ENCODE results near the gene SLC15A1.
"Not testable (repeated sequence)": the region's sequence is repeated elsewhere in the genome, so short reads cannot be mapped to it uniquely, and the experiment has no call there.

The SLC15A1 gene

GRCh38 chr13:98781045-98781444 lies 28.6 kb upstream of the SLC15A1 start:
- no peak for DNase-seq

GRCh38 chr13:98780451-98780850 lies 28.0 kb upstream of the SLC15A1 start:
- DNase-seq = no peak

DNA sequence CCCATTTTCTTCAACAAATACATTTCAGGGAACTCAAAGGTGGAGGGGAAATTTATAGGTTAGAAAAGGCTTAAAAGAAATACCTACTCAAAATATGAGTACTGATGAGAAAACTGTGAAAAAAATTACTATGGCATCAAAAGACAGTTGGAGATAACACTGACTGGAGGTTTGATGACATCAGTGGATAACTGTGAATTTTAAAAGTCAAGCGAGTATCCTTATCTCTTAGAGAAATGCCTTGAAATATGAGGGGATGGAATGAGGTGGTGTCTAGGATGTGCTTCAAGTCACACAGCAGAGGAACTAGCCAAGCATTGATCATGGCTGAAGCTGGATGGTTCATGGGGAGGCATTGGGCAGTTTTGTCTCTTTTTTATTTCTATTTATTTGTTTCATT lies 27.2 kb upstream of the SLC15A1 start:
- DNase-seq = no peak

- DNase-seq = no peak
Measured at GRCh38 chr13:98778749-98779148, 26.3 kb upstream of the SLC15A1 start.

- no peak for DNase-seq
Measured at GRCh38 chr13:98776644-98777043, 24.2 kb upstream of the SLC15A1 start.

DNA sequence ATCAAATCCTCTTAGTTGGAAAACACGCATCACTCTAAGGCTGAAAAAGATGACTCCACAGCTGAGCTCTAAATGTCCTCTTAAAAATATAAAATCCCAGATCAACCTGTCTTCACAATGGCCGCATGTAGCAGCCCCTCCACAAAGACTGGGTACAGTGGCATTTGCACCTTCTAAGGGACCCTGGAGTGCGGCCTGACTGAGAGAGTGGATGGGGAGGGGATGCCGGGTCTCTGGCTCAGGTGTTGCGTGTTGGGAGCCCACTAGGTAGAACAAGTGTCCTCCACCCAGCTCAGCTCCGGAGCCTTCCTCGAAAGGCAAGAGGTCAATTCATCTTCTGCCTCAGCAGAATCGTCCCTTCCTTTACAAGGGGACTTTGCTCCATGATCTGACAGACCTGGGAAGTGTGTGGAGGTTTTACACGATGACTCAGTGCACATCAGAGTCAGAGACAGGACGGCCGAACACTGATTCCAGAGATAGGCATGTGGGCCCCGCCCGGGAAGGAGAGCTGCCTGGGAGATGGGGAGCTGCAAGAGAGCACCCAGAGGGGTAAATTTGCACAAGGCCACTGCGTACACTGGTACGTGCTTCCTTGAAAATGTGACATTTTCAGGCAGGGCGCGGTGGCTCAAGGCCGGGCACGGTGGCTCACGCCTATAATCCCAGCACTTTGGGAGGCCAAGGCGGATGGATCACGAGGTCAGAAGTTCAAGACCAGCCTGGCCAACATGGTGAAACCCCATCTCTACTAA lies 23.5 kb upstream of the SLC15A1 start:
- no peak for DNase-seq

DNA sequence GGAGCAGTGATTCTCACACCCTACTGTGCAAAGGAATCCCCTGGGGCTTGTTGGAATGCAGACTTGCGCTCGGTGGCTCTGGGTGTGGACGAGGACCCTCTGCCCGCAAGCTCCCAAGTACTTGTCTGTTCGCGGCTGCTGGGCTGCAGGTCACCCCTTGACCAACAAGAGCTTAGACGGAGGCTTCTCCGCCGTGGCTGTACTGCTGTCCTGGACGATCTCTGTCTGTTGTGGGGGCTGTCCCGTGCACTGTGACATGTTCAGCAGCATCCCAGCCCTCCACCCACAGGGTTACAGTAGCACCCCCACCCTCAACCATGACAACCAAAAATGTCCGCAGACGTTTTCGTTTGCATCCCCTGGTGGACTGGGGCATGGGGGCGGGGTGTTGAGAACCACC lies 22.9 kb upstream of the SLC15A1 start:
- DNase-seq = no peak

GRCh38 chr13:98774776-98775175 lies 22.3 kb upstream of the SLC15A1 start:
- DNase-seq = no peak

GRCh38 chr13:98773921-98774320 lies 21.4 kb upstream of the SLC15A1 start:
- no peak for DNase-seq

DNA sequence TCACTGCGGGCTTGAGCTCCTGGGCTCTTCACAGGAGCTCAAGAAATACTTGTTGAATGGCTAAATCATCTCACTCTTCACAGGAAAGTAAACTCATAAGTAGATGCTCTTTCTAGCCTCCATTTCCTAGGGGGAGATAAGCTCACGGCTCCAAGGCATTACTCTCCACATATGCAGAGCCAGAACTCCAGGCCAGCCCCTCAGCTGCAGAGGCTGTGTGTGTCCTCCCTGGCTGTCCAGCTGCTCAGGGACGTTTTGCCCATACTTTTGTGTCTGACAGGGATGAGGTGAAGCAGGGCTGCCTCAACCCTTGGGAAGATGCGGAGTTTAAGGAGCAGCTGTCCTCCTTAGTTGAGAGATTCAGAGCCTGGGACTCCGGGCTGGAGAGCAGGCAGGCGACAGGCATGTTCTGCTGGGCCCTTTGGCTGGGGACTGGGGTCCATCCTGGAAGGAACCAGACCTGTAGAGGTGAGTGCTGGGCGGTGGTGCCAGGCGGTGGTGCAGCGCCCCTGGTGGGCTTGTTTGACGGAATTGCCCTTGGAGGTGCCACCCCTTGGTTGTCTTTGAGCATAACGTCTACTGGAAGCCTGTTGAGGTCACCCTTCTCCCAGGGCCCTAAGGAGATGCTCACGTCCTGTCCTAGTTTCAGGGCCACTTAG lies 20.5 kb upstream of the SLC15A1 start:
- DNase-seq = no peak

DNA sequence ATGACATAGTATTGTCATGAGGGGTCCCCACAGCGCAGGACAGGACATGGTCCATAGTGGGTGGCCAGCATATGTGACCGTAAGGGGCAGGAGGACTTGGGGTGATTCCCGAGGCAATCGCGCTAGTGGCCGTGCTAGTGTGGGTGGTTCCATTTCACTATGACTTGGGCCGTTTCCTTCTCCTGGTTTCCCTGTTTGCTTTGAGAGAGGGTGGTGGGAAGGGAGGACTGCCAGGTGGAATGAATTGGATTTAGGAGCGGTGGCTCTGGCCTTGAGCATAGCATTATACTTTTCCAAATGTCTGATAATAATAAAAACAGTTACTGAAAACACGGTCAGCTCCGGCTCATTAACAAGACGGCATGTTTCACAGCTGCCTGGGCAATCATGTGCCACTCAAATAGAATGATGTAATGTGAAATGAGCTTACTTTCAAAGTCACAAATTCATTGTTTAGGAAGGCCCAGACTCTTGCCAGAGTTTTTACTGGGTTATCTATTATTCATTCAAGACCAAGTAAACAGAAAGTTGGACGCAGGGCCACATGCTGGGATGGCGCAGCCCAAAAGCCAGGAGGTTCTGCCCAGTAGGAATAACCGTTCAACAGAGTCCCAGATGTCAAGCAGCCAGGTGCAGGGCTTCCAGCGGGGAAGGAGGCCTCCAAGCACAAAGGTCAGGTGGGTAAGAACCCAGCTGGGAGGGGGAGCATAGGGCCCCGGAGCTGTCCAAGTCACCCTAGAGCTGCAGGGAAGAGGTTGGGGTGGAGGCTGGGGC lies 19.6 kb upstream of the SLC15A1 start:
- DNase-seq = no peak

DNA sequence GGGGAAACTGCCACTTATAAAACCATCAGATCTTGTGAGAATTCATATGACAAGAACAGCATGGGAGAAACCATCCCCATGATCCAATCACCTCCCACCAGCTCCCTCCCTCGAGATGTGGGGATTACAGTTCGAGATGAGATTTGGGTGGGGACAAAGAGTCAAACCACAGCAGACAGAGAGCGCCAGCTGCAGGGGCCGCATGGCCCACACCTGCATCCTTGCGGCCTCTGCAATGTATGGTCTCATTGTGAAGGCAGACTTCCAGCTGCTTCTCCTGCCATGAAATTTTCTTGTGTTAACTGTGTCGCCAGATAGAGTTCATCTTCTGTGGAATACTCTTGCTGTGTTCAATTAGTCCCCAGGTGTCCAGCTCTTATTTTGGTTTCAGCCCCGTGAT lies 17.3 kb upstream of the SLC15A1 start:
- DNase-seq = no peak

- DNase-seq = no peak
Measured at GRCh38 chr13:98768522-98768921, 16.1 kb upstream of the SLC15A1 start.

GRCh38 chr13:98766697-98767096 lies 14.2 kb upstream of the SLC15A1 start:
- DNase-seq = no peak

DNA sequence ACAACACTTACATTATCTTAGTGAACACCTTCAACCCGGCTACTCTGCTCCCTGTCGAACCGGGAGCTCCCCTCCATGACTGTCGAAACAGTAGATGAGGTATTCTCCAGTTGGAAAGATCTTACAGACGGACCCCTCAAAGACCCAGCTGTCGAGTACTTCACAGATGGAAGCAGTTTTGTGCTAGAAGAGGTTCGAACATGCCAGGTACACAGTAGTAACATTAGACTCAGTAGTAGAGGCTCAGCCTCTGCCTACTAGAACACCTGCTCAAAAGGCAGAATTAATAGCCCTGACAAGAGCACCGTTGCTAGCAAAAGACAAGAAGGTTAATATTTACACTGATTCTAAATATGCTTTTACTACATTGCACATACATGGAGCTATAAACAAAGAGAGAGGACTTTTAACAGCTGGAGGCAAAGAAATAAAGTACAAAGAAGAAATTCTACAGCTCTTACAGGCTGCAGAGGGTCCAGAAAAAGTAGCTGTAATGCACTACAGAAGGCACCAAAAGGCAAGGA lies 13.6 kb upstream of the SLC15A1 start:
- DNase-seq = no peak

DNA sequence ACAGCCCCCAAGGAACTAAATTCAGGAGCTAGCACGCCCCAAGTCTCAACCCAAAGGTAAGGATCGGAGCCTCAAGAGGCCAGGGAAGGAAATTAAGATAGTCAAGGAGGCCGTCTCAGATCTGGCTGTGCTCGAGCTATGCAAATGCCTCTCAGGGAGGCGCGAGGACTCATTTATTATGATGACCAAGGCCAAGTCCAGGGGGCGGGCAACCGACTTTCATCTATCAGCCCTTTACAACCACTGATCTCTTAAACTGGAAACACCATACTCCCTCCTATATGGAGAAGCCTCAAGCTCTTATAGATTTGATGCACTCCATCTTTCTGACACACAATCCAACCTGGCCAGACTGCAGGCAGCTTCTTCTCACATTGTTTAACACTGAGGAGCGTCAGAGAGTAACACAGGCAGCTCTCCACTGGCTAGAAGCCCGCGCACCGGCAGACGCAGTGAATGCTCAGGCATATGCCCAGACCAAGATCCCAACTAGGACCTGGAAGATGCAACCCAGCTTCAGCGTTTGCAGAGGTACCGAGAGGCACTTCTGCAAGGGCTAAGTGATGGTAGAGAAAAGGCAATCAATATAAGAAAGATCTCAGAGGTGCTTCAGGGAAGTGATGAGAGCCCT lies 9.6 kb upstream of the SLC15A1 start:
- no peak for DNase-seq

DNA sequence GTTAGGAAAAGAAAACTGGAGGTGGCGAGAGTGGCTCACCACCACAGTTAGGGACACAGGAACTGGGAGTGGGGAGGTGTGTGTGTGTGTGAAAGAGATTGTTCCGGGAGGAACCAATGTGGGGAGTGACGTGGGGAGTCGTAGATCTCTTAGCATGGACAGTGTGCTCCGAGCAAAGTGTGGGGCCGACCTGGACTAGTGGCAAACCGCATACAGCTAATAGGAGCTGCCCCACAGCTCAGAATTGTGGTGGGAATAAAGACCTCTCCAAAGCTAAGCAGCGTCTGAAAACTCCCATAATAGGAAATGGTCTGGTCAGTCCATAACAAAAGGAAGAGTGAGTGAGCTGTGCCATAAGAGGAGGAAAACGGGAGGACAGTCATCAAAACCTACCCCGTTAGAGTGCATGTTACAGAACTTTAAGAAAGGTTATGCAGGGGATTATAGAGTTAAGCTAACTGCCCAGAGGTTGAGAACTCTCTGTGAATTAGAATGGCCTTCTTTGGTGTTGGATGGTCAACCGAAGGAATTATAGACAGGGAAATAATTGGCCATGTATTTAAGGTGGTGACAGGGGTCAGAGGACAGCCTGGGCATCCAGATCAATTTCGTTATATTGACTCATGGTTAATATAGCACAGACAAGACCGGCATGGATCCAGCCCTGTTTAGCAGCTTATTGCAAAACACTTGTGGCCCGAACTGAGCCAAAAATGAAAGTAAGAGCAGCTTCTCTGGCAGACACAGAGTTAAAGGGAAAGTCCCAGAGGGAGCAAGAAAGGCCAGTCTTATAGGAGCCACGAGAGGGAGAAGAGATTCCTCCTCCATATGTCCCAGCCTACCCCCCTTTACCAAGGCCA lies 8.9 kb upstream of the SLC15A1 start:
- peak in 1 of 5 donors; percentile 21 for DNase-seq

DNA sequence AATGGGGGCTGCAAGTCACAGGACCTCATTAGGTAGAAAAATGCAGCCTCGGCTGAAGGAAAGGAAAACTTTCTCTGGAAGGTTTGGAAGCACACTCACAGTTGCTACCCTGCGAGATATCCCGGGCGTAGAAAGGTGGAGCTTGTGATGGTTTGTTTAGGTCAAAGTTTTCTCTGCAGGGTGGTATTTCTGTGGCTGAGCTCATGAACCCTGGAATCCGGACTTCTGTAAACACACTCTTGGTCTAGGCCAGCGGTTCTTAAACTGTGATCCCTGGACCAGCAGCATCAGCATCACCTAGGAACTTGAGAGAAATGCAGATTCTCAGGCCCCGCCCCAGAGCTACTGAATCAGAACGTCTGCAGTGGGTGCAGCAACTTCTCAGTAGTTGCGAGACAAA lies 3.3 kb upstream of the SLC15A1 start:
- DNase-seq = no peak

GRCh38 chr13:98755116-98755515 lies 2.6 kb upstream of the SLC15A1 start:
- DNase-seq = no peak

- DNase-seq = not testable (repeated sequence)
Measured at GRCh38 chr13:98754468-98754867, 2.0 kb upstream of the SLC15A1 start.

GRCh38 chr13:98751861-98752466 lies 508 bp downstream of the SLC15A1 start:
- no peak for DNase-seq

GRCh38 chr13:98751367-98751782 lies 1.1 kb downstream of the SLC15A1 start:
- DNase-seq = no peak
